Measurements from ENCODE around the gene ST3GAL2. TPM values are rescaled to one million over a fixed set of nuclear protein-coding genes. Genes with fewer than 3 reads are reported as not detected.
A peak's percentile ranks its signal among the peaks of the same experiment; 100 is the strongest.

Gene ST3GAL2
- total and polyA plus RNA-seq, 2 donors (not counting 1 experiment from before 2014, with no cell fraction given): 18.2 to 71.3 TPM

DNA sequence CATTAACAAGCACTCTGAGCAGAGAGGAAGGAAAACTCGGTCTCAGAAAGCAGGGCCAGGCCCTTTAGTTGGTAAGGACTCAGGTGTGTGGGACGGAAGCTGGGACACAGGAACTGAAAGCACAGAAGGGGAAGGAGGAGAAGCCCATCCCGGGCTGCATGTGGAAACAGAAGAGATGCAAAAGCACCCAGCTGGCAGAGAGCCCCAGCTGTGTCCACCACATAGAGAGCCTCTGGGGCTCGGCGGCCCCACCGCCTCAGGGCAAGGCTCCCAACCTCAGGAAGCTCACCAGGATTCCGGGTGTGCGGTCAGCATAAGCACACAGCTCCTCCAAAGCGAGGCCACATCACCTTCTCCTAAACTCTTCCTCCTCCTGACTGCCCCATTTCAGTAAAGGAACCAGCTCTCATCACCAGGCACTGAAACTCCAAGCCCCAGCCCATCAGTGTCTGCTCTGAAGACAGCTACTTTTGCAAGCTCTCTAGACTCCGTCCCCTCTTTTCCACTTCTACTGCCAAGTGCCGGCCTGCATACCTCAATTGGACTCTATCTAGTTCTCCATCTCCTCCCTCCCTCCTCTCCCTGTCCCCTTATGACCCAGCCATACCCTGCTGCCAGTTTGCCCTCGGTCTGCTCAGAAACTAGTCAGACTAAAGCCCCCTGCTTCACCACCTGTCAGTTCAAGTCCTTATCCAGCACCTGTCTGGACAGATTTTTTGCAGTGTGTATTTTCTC, 6.0 kb downstream of the ST3GAL2 start:
- Histone ChIP-seq H2AFZ (ENCODE audit: insufficient read depth, low read depth, low read length, poor library complexity, severe bottlenecking) (no peak overlapping the region), H3K27ac (ENCODE audit: low read length in 2 of 2) (peak overlapping the region; percentile 76 to 100)
- CTCF ChIA-PET: interaction anchor here (0.7 to 1.6 kb wide), 8 partner anchors 14 to 60 kb away, joined by 3 to 9 read pairs (median 3); partner anchors contain the start of gene FCSK

More for the DNA sequence above, 6.0 kb downstream of the ST3GAL2 start:
- Mint-ChIP-seq H3K27ac (peak overlapping the region; percentile 88), H3K4me1 (peaks cover 85% of the 10 kb centered on the region), H3K4me3 (peak overlapping the region; percentile 79), H3K27me3 (no peaks in the 10 kb centered on the region), H3K9me3 (ENCODE audit: insufficient read depth) (no peaks in the 10 kb centered on the region)
- Histone ChIP-seq H3K4me1 (ENCODE audit: control insufficient read depth in 2 of 2, insufficient read depth in 2 of 2, low read length in 2 of 2) (peaks cover 82 to 88% of the 10 kb centered on the region in 2 donors), H3K9me3 (ENCODE audit: control extremely low read depth in 1 of 3, control insufficient read depth in 2 of 3, insufficient read depth in 1 of 3, low read length in 2 of 3) (no peaks in the 10 kb centered on the region), H3K36me3 (replicated peaks in 1 of 2; ENCODE audit: control extremely low read depth in 1 of 2, control insufficient read depth in 1 of 2, extremely low read depth in 1 of 2, insufficient read depth in 2 of 2, low read length in 1 of 2) (peaks cover 0 to 2% of the 10 kb centered on the region in 2 experiments), H4K20me1 (ENCODE audit: control insufficient read depth, insufficient read depth, low read length, poor library complexity, severe bottlenecking) (peaks cover 15% of the 10 kb centered on the region), H3K4me3 (ENCODE audit: control extremely low read depth in 1 of 5, extremely low read depth in 1 of 5, insufficient read depth in 1 of 5, low read depth in 2 of 5, low read length in 4 of 5) (peak overlapping the region in 2 of 5 experiments; percentile 6 to 21), H3K27me3 (replicated peaks in 1 of 4; ENCODE audit: control extremely low read depth in 1 of 4, control insufficient read depth in 3 of 4, insufficient read depth in 4 of 4, low read length in 3 of 4) (no peaks in the 10 kb centered on the region), H3K9ac (ENCODE audit: low read length) (peak overlapping the region; percentile 33), H3K79me2 (ENCODE audit: control insufficient read depth, insufficient read depth, low read length) (peaks cover 60% of the 10 kb centered on the region), H3K4me2 (replicated peaks; ENCODE audit: low read depth, low read length, poor library complexity, severe bottlenecking) (peak overlapping the region; percentile 66)
- WGBS (ENCODE audit: insufficient coverage): 27% methylated on average over 11 of the region's 12 CpGs
- intact Hi-C loops (cut with micrococcal nuclease): no loop called here
- ATAC-seq (ENCODE audit: low read depth): no peak
- POLR2A ChIA-PET: interaction anchor here (0.6 to 1.5 kb wide), 6 partner anchors 9 to 55 kb away, joined by 3 to 8 read pairs (median 4); partner anchors contain the start of gene FCSK
- no peak for TF ChIP-seq EZH2 (IDR thresholded peaks at IDR 0.05; ENCODE audit: borderline replicate concordance, insufficient read depth, low read depth, low read length, poor library complexity, severe bottlenecking)
- TF ChIP-seq, protein P1, sequence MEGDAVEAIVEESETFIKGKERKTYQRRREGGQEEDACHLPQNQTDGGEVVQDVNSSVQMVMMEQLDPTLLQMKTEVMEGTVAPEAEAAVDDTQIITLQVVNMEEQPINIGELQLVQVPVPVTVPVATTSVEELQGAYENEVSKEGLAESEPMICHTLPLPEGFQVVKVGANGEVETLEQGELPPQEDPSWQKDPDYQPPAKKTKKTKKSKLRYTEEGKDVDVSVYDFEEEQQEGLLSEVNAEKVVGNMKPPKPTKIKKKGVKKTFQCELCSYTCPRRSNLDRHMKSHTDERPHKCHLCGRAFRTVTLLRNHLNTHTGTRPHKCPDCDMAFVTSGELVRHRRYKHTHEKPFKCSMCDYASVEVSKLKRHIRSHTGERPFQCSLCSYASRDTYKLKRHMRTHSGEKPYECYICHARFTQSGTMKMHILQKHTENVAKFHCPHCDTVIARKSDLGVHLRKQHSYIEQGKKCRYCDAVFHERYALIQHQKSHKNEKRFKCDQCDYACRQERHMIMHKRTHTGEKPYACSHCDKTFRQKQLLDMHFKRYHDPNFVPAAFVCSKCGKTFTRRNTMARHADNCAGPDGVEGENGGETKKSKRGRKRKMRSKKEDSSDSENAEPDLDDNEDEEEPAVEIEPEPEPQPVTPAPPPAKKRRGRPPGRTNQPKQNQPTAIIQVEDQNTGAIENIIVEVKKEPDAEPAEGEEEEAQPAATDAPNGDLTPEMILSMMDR (IDR thresholded peaks at IDR 0.05): no peak
- peak; percentile 72 for DNase-seq

Measured in B cell (primary cell).